ENCODE data around the gene ZBTB2.
A peak's percentile ranks its signal among the peaks of the same experiment; 100 is the strongest.

DNA sequence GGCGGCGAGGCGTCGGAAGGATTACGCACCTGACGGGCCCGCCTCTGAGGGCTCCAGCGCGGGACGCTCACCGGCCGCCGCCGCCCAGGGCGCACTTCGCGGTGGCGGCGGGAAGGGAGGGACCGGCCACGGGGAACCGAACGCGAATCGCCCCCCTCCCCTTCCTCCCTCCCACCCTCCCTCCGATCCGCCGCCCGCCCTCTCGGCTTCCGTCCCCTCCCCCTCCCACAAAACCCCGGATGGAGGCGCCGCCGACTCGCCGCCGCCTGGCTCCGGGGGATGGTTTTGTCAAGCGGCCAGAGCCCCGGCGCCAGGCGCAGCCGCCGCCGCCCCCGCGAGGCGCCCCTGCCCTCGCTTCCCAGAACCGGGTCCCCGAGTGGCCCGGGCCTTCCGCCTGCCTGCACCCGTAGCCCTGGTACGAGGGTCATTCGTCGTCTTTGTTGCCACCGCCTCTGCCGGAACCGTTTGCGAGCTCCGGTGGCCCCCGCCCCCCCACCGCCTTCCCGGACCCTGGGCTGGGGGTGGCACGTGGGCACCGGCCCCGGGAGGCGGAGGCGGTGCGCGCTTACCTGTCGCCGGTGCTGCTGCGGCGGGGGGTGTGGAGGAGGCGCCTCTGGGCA, 398 bp downstream of the ZBTB2 start:
- TF ChIP-seq CTCF (IDR thresholded peaks at IDR 0.05) (peak in 1 of 4 experiments; percentile 17), POLR2AphosphoS5 (IDR thresholded peaks at IDR 0.05) (peak; percentile 0), EP300 (IDR thresholded peaks at IDR 0.05) (no peak)
